IPS DF 6.9 (cell line): Measurements from ENCODE around the gene PRMT9.

Experiments used
- DNase-seq: peaks from one replicate; pipeline ENCODE4 v3.0.0-alpha.2; 2013; ENCODE audit warnings: low read depth, low spot score
- H3K27ac ChIP-seq: one replicate; pipeline ENCODE4 v1.5.1; 2013; ENCODE audit warnings: low read length, control low read depth
- H3K27me3 ChIP-seq: 2 replicates; pipeline ENCODE4 v1.6.1; 2013; ENCODE audit warnings: mild to moderate bottlenecking, low read length; ENCODE audit not compliant: control insufficient read depth, insufficient read depth
- H3K36me3 ChIP-seq: 2 replicates; pipeline ENCODE4 v1.6.1; 2013; ENCODE audit warnings: low read length; ENCODE audit not compliant: control insufficient read depth, insufficient read depth
- H3K4me1 ChIP-seq: 2 replicates; pipeline ENCODE4 v1.6.1; 2013; ENCODE audit warnings: low read length; ENCODE audit not compliant: control insufficient read depth, insufficient read depth
- H3K4me3 ChIP-seq: 2 replicates; pipeline ENCODE4 v1.5.1; 2013; ENCODE audit warnings: mild to moderate bottlenecking, low read length
- H3K9me3 ChIP-seq: 2 replicates; pipeline ENCODE4 v1.6.1; 2013; ENCODE audit warnings: low read length, inconsistent platforms; ENCODE audit not compliant: control insufficient read depth, insufficient read depth
- WGBS: extraction: QIAGEN DNeasy Blood & Tissue Kit; methylation state at CpG from one replicate; pipeline ENCODE4 v1.1.7; 2013; ENCODE audit warnings: mixed read lengths, missing lambda C conversion rate; ENCODE audit not compliant: insufficient read length, insufficient coverage; 5-methylcytosine and 5-hydroxymethylcytosine counted together

Gene PRMT9

GRCh38 chr4:147678796-147679549, 5.0 kb downstream of the PRMT9 start:
- Histone ChIP-seq H3K27ac (no peak overlapping the region), H3K9me3 (no peaks in the 10 kb centered on the region), H3K4me1 (no peaks in the 10 kb centered on the region), H3K36me3 (no peaks in the 10 kb centered on the region), H3K4me3 (no peak overlapping the region), H3K27me3 (no peaks in the 10 kb centered on the region)
- no CpG with 5 or more reads among the region's 12 CpGs for WGBS
- peak; percentile 39 for DNase-seq

GRCh38 chr4:147678106-147678505, 5.9 kb downstream of the PRMT9 start:
- no peaks in the 10 kb centered on the region for H3K36me3 ChIP-seq
- no peaks in the 10 kb centered on the region for H3K27me3 ChIP-seq
- H3K27ac ChIP-seq, result no peak overlapping the region
- WGBS, result no CpG with 5 or more reads among the region's 5 CpGs
- H3K4me1 ChIP-seq, result no peaks in the 10 kb centered on the region
- no peaks in the 10 kb centered on the region for H3K9me3 ChIP-seq
- no peak overlapping the region for H3K4me3 ChIP-seq
- DNase-seq, result no peak

GRCh38 chr4:147674496-147674895, 9.5 kb downstream of the PRMT9 start:
- no peaks in the 10 kb centered on the region for H3K9me3 ChIP-seq
- H3K27ac ChIP-seq, result no peak overlapping the region
- no CpG with 5 or more reads among the region's 1 CpG for WGBS
- H3K4me3 ChIP-seq, result no peak overlapping the region
- H3K4me1 ChIP-seq, result no peaks in the 10 kb centered on the region
- no peaks in the 10 kb centered on the region for H3K27me3 ChIP-seq
- DNase-seq, result no peak
- no peaks in the 10 kb centered on the region for H3K36me3 ChIP-seq

- WGBS, result no CpG with 5 or more reads among the region's 4 CpGs
- H3K27me3 ChIP-seq, result no peaks in the 10 kb centered on the region
- H3K4me1 ChIP-seq, result no peaks in the 10 kb centered on the region
- no peaks in the 10 kb centered on the region for H3K9me3 ChIP-seq
- H3K4me3 ChIP-seq, result no peak overlapping the region
- H3K27ac ChIP-seq, result no peak overlapping the region
- no peaks in the 10 kb centered on the region for H3K36me3 ChIP-seq
- no peak for DNase-seq
Observed at GRCh38 chr4:147674073-147674472, 9.9 kb downstream of the PRMT9 start.

GRCh38 chr4:147658501-147658900, 25.5 kb downstream of the PRMT9 start:
- Histone ChIP-seq H3K27ac (no peak overlapping the region), H3K27me3 (no peaks in the 10 kb centered on the region), H3K4me3 (no peak overlapping the region), H3K4me1 (peaks cover 3% of the 10 kb centered on the region), H3K36me3 (no peaks in the 10 kb centered on the region; the same call in 1 of the 2 replicates), H3K9me3 (no peaks in the 10 kb centered on the region)
- 100% methylated on average over 3 of the region's 4 CpGs for WGBS
- DNase-seq, result no peak

GRCh38 chr4:147655639-147656038, 28.3 kb downstream of the PRMT9 start:
- Histone ChIP-seq H3K9me3 (no peaks in the 10 kb centered on the region), H3K27ac (no peak overlapping the region), H3K36me3 (no peaks in the 10 kb centered on the region; the same call in 1 of the 2 replicates), H3K4me3 (no peak overlapping the region), H3K4me1 (peaks cover 3% of the 10 kb centered on the region), H3K27me3 (no peaks in the 10 kb centered on the region)
- no CpG with 5 or more reads among the region's 2 CpGs for WGBS
- DNase-seq, result no peak

GRCh38 chr4:147651563-147651962, 32.4 kb downstream of the PRMT9 start:
- 100% methylated on average over 1 of the region's 1 CpG for WGBS
- DNase-seq, result no peak
- H3K36me3 ChIP-seq, result no peaks in the 10 kb centered on the region; the same call in 1 of the 2 replicates
- no peaks in the 10 kb centered on the region for H3K27me3 ChIP-seq
- H3K27ac ChIP-seq, result no peak overlapping the region
- H3K9me3 ChIP-seq, result no peaks in the 10 kb centered on the region
- peaks cover 3% of the 10 kb centered on the region for H3K4me1 ChIP-seq
- H3K4me3 ChIP-seq, result no peak overlapping the region

GRCh38 chr4:147648656-147649055, 35.3 kb downstream of the PRMT9 start:
- Histone ChIP-seq H3K4me3 (no peak overlapping the region), H3K4me1 (no peaks in the 10 kb centered on the region), H3K27me3 (no peaks in the 10 kb centered on the region), H3K9me3 (no peaks in the 10 kb centered on the region), H3K27ac (no peak overlapping the region), H3K36me3 (no peaks in the 10 kb centered on the region)
- no peak for DNase-seq

- Histone ChIP-seq H3K27me3 (no peaks in the 10 kb centered on the region), H3K9me3 (no peaks in the 10 kb centered on the region), H3K27ac (no peak overlapping the region), H3K36me3 (no peaks in the 10 kb centered on the region), H3K4me3 (no peak overlapping the region), H3K4me1 (no peaks in the 10 kb centered on the region)
- DNase-seq, result no peak
Observed at GRCh38 chr4:147645099-147645498, 38.9 kb downstream of the PRMT9 start.

GRCh38 chr4:147644471-147644870, 39.5 kb downstream of the PRMT9 start:
- H3K4me1 ChIP-seq, result no peaks in the 10 kb centered on the region
- no peaks in the 10 kb centered on the region for H3K27me3 ChIP-seq
- H3K4me3 ChIP-seq, result no peak overlapping the region
- no peak for DNase-seq
- no peak overlapping the region for H3K27ac ChIP-seq
- no peaks in the 10 kb centered on the region for H3K36me3 ChIP-seq
- WGBS, result no CpG with 5 or more reads among the region's 3 CpGs
- H3K9me3 ChIP-seq, result no peaks in the 10 kb centered on the region

- Histone ChIP-seq H3K27me3 (no peaks in the 10 kb centered on the region), H3K4me3 (no peak overlapping the region), H3K27ac (no peak overlapping the region), H3K4me1 (no peaks in the 10 kb centered on the region), H3K36me3 (no peaks in the 10 kb centered on the region), H3K9me3 (no peaks in the 10 kb centered on the region)
- no peak for DNase-seq
- no CpG with 5 or more reads among the region's 1 CpG for WGBS
Observed at GRCh38 chr4:147643616-147644015, 40.3 kb downstream of the PRMT9 start.
